Hepatocyte (in vitro differentiated cells): ENCODE data around the gene ATXN1. TPM values are rescaled to one million over a fixed set of nuclear protein-coding genes. Genes with fewer than 3 reads are reported as not detected.
"Not testable (repeated sequence)": the region's sequence is repeated elsewhere in the genome, so short reads cannot be mapped to it uniquely, and the experiment has no call there.

Source experiments
- DNase-seq: peaks from one replicate; pipeline ENCODE4 v3.0.0-alpha.2; 2016; ENCODE audit warnings: low spot score
- H2AFZ ChIP-seq: fragments of 200-600 bp; sonication (generic); 2 replicates; pipeline ENCODE4 v1.6.0; 2016; ENCODE audit warnings: antibody characterized with exemption, mild to moderate bottlenecking
- H3K27ac ChIP-seq: fragments of 200-600 bp; sonication (generic); 2 replicates; pipeline ENCODE4 v1.5.1; 2016; ENCODE audit warnings: mild to moderate bottlenecking
- H3K27me3 ChIP-seq: fragments of 200-600 bp; sonication (generic); 2 replicates; pipeline ENCODE4 v1.6.1; 2016
- H3K36me3 ChIP-seq: fragments of 200-600 bp; sonication (generic); replicated peaks from 2 replicates; pipeline ENCODE4 v1.5.1; 2016; ENCODE audit warnings: low read depth; ENCODE audit not compliant: insufficient read depth
- H3K4me1 ChIP-seq: fragments of 200-600 bp; sonication (generic); 2 replicates; pipeline ENCODE4 v1.5.1; 2016; ENCODE audit warnings: mild to moderate bottlenecking, moderate library complexity; ENCODE audit not compliant: insufficient read depth
- H3K4me2 ChIP-seq: fragments of 200-600 bp; sonication (generic); 2 replicates; pipeline ENCODE4 v1.6.0; 2016
- H3K4me3 ChIP-seq: fragments of 200-600 bp; sonication (generic); 2 replicates; pipeline ENCODE4 v1.5.1; 2016; ENCODE audit warnings: mild to moderate bottlenecking
- H3K79me2 ChIP-seq: fragments of 200-600 bp; sonication (generic); 2 replicates; pipeline ENCODE4 v1.6.0; 2017; ENCODE audit warnings: mild to moderate bottlenecking
- H3K9me2 ChIP-seq: fragments of 200-600 bp; sonication (generic); replicated peaks from 2 replicates; pipeline ENCODE4 v1.6.0; 2017; ENCODE audit warnings: mild to moderate bottlenecking; ENCODE audit not compliant: insufficient read depth
- H3K9me3 ChIP-seq: fragments of 200-600 bp; sonication (generic); 2 replicates; pipeline ENCODE4 v1.5.1; 2016; ENCODE audit warnings: low read depth, mild to moderate bottlenecking
- H4K20me1 ChIP-seq: fragments of 200-600 bp; sonication (generic); 2 replicates; pipeline ENCODE4 v1.6.0; 2016; ENCODE audit warnings: mild to moderate bottlenecking; ENCODE audit not compliant: insufficient read depth, poor library complexity, severe bottlenecking
- EZH2 ChIP-seq: fragments of 200-600 bp; sonication (generic); IDR thresholded peaks from 2 replicates; pipeline ENCODE4 v1.6.1; 2016; ENCODE audit warnings: antibody characterized with exemption, mild to moderate bottlenecking, borderline replicate concordance
- EZH2phosphoT487 ChIP-seq: fragments of 200-600 bp; sonication (generic); IDR thresholded peaks from one replicate; pipeline ENCODE4 v1.6.1; 2018; ENCODE audit warnings: antibody characterized with exemption, mild to moderate bottlenecking, low read depth, moderate library complexity; ENCODE audit not compliant: unreplicated experiment, severe bottlenecking
- WGBS: methylation state at CpG from one replicate; pipeline ENCODE4 v1.1.6; 2016; ENCODE audit warnings: low lambda C conversion rate; ENCODE audit errors: missing lambda C conversion rate; 5-methylcytosine and 5-hydroxymethylcytosine counted together
- polyA plus RNA-seq: library from polyadenylated mRNA; unstranded; fragments of >200 nt; fragmentation: Nextera tagmentation; extraction: Ambion mirVana; gene quantifications from 2 replicates; pipeline ENCODE4 v1.2.1, GENCODE V29; 2016
- total RNA-seq: library from RNA; depleted of rRNA; stranded (reverse); fragments of >200 nt; gene quantifications from 2 replicates; pipeline ENCODE4 v1.2.3, GENCODE V29; 2014
- TF ChIP-seq, protein P1 (sequence below): fragments of 200-600 bp; sonication (generic); IDR thresholded peaks from 2 replicates; pipeline ENCODE4 v1.5.1; 2016; ENCODE audit warnings: antibody characterized with exemption, mild to moderate bottlenecking; ENCODE audit not compliant: poor library complexity

Gene ATXN1
- total and polyA plus RNA-seq, 2 experiments from 2014 or later = 14.7 to 32.6 TPM

DNA sequence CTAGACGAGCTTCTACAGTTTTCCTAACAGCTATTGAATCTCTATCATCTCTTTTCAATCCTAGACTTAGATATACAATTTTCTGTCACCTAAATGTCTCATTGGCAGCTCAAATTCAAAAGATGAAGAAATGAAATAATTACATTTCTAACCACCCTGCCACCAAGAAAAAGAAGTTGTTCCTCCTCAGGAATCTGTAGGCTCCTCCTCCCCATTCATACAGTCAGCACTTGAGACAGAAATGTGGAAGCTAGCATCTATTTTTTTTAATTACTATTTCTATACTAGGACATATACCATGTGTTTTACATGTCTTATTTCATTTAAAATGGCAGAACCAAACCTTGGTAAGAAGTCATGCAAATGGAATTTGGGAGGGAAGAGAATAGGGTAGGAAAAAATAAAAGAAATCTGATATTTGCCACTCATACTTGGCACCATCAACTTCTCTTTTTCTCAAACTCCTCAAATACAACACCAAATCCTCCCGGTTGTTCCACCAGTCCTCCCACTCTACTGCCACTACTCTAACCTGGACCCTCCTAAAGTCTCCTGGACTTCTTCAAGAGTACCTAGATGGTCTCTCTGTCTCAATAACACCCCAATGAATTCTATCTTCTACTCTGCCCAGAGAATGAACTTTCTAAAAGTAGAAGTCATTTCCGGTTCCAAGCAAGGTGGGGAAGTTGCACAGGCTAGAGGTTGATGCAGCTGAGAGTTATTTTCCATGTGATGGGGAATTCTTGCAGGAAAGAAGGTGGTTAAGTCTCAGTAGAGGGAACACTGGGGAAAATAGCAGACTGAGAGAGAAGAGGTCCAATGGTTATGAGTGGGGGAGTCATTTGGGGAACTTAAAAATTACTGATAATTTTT lies 54.1 kb downstream of the ATXN1 start:
- Histone ChIP-seq H3K9me2 (no peaks in the 10 kb centered on the region), H2AFZ (no peak overlapping the region), H3K79me2 (peaks cover 85% of the 10 kb centered on the region), H3K27ac (no peak overlapping the region), H4K20me1 (no peaks in the 10 kb centered on the region), H3K4me3 (no peak overlapping the region), H3K4me1 (peaks cover 7% of the 10 kb centered on the region), H3K27me3 (no peaks in the 10 kb centered on the region), H3K36me3 (no peaks in the 10 kb centered on the region), H3K4me2 (no peak overlapping the region), H3K9me3 (no peaks in the 10 kb centered on the region)
- 98% methylated on average over 3 of the region's 3 CpGs for WGBS
- DNase-seq = no peak
- TF ChIP-seq, protein P1, sequence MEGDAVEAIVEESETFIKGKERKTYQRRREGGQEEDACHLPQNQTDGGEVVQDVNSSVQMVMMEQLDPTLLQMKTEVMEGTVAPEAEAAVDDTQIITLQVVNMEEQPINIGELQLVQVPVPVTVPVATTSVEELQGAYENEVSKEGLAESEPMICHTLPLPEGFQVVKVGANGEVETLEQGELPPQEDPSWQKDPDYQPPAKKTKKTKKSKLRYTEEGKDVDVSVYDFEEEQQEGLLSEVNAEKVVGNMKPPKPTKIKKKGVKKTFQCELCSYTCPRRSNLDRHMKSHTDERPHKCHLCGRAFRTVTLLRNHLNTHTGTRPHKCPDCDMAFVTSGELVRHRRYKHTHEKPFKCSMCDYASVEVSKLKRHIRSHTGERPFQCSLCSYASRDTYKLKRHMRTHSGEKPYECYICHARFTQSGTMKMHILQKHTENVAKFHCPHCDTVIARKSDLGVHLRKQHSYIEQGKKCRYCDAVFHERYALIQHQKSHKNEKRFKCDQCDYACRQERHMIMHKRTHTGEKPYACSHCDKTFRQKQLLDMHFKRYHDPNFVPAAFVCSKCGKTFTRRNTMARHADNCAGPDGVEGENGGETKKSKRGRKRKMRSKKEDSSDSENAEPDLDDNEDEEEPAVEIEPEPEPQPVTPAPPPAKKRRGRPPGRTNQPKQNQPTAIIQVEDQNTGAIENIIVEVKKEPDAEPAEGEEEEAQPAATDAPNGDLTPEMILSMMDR = no peak
- no peak for TF ChIP-seq EZH2phosphoT487
- TF ChIP-seq EZH2 = no peak

DNA sequence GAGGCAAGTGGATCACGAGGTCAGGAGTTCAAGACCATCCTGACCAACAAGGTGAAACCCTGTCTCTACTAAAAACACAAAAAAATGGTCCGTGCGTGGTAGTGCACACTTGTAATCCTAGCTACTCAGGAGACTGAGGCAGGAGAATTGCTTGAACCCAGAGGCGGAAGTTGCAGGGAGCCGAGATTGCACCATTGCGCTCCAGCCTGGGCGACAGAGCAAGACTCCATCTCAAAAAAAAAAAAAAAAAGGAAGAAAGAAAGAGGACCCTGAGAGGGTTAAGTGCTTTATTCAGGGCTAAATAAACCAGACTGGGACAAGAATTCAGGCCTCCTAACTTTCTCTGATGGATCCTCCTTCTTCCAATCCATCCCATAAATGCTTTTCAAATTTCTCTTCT lies 54.8 kb downstream of the ATXN1 start:
- not testable (repeated sequence) for DNase-seq, H4K20me1 ChIP-seq, H2AFZ ChIP-seq, H3K36me3 ChIP-seq, H3K4me3 ChIP-seq, H3K4me1 ChIP-seq, H3K9me2 ChIP-seq, H3K27me3 ChIP-seq, H3K4me2 ChIP-seq, H3K9me3 ChIP-seq, H3K27ac ChIP-seq
- 98% methylated on average over 7 of the region's 7 CpGs for WGBS
- peaks cover 81% of the 10 kb centered on the region for H3K79me2 ChIP-seq

DNA sequence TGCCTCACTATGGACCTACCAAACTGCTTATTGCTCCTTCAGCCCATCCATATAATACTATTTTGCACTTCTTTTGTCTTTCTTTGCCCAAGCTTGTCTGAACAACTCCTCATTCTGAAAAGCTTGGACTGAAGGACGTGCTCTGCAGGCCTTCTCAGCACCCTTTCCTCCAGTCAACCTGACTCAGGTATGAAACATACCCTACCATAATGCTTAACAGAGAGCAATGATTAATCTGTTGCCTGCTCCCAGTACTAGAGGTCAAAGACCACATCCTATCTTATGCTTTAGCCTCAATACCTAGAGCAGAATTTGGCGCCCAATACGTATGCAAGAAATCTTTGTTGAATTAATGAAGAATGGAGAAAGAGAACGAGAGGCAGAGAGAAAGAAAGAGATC lies 55.2 kb downstream of the ATXN1 start:
- H3K4me2 ChIP-seq = no peak overlapping the region

More for the DNA sequence above, 55.2 kb downstream of the ATXN1 start:
- no peaks in the 10 kb centered on the region for H3K27me3 ChIP-seq
- H3K79me2 ChIP-seq = peaks cover 80% of the 10 kb centered on the region
- no peak for DNase-seq
- H4K20me1 ChIP-seq = no peaks in the 10 kb centered on the region
- H3K36me3 ChIP-seq = no peaks in the 10 kb centered on the region
- H3K27ac ChIP-seq = no peak overlapping the region
- WGBS = 97% methylated on average over 4 of the region's 4 CpGs
- H3K4me3 ChIP-seq = no peak overlapping the region
- no peaks in the 10 kb centered on the region for H3K9me3 ChIP-seq
- no peak overlapping the region for H2AFZ ChIP-seq
- no peak for TF ChIP-seq EZH2phosphoT487
- TF ChIP-seq, protein P1 = no peak
- H3K4me1 ChIP-seq = peaks cover 3% of the 10 kb centered on the region
- H3K9me2 ChIP-seq = no peaks in the 10 kb centered on the region
